Activated CD4-positive, alpha-beta T cell treated with anti-CD3 and anti-CD28 coated beads for 36 hours (primary cell): Measurements from ENCODE around the gene FAM107B. TPM values are rescaled to one million over a fixed set of nuclear protein-coding genes. Genes with fewer than 3 reads are reported as not detected.
A peak's percentile ranks its signal among the peaks of the same experiment; 100 is the strongest.

ENCODE experiments used
- ATAC-seq: fragments of 200-7000 bp; cut with Tn5 transposase; one replicate; pipeline ENCODE4 v1.10.0; 2021; ENCODE audit warnings: mild to moderate bottlenecking, moderate library complexity
- CTCF ChIA-PET: fragments of 350-600 bp; sonication (Branson Sonifier 250); formaldehyde crosslinking; loops from one replicate; lab custom pipeline; 2021; ENCODE audit warnings: antibody characterized with exemption; lab: Charles Lee
- POLR2A ChIA-PET: fragments of 350-600 bp; sonication (Branson Sonifier 250); formaldehyde crosslinking; loops from one replicate; lab custom pipeline; 2021; ENCODE audit warnings: antibody characterized with exemption, inconsistent platforms; lab: Charles Lee
- DNase-seq: peaks from one replicate; pipeline ENCODE4 v3.0.0-alpha.2; 2020
- H3K27ac Mint-ChIP-seq: one replicate; pipeline ENCODE4 v1.8.0; 2021; ENCODE audit warnings: mixed read lengths
- H3K27me3 Mint-ChIP-seq: one replicate; pipeline ENCODE4 v1.8.0; 2021; ENCODE audit warnings: mixed read lengths
- H3K36me3 Mint-ChIP-seq: one replicate; pipeline ENCODE4 v1.8.0; 2021; ENCODE audit warnings: low read depth, mixed read lengths
- H3K4me1 Mint-ChIP-seq: one replicate; pipeline ENCODE4 v1.8.0; 2021; ENCODE audit warnings: mixed read lengths
- H3K4me3 Mint-ChIP-seq: one replicate; pipeline ENCODE4 v1.8.0; 2021; ENCODE audit warnings: mild to moderate bottlenecking, moderate library complexity, mixed read lengths
- H3K9me3 Mint-ChIP-seq: one replicate; pipeline ENCODE4 v1.8.0; 2021; ENCODE audit warnings: low read depth, mixed read lengths
- intact Hi-C, 2 experiments: fragments of 100-400 bp; cut with DNase I in 1 of 2; cut with micrococcal nuclease in 1 of 2; formaldehyde crosslinking; loops; one replicate each; pipeline versions ENCODE4 v1.14.2 to v1.15.1; 2022 to 2024; cut with DNase I, micrococcal nuclease
- total RNA-seq, 2 experiments: library from RNA; stranded (reverse); gene quantifications; one replicate each; pipeline ENCODE4 v1.2.3, GENCODE V29; 2021

FAM107B gene
- total RNA-seq, 2 experiments from 2014 or later: 126 to 148 TPM

- H3K9me3 Mint-ChIP-seq: no peaks in the 10 kb centered on the region
- POLR2A ChIA-PET: no interaction called here
- ATAC-seq (no peak), DNase-seq (no peak)
- no peak overlapping the region for H3K4me3 Mint-ChIP-seq
- H3K27ac Mint-ChIP-seq: no peak overlapping the region
- CTCF ChIA-PET: interaction anchor here (1.2 to 2.1 kb wide), 3 partner anchors 9 to 36 kb away, joined by 3 to 9 read pairs (median 4); no protein-coding TSS in a partner anchor
- H3K4me1 Mint-ChIP-seq: peaks cover 14% of the 10 kb centered on the region
- intact Hi-C loops: no loop called here
- H3K36me3 Mint-ChIP-seq: no peaks in the 10 kb centered on the region
- no peaks in the 10 kb centered on the region for H3K27me3 Mint-ChIP-seq
Observed at GRCh38 chr10:14500172-14500765, 274.4 kb downstream of the FAM107B start.

- H3K36me3 Mint-ChIP-seq: no peaks in the 10 kb centered on the region
- no peak for ATAC-seq
- POLR2A ChIA-PET: no interaction called here
- DNase-seq: no peak
- no peak overlapping the region for H3K4me3 Mint-ChIP-seq
- CTCF ChIA-PET: interaction anchor here (0.6 to 4.9 kb wide), 7 partner anchors 25 to 403 kb away, joined by 3 to 26 read pairs (median 3); no protein-coding TSS in a partner anchor
- peaks cover 14% of the 10 kb centered on the region for H3K4me1 Mint-ChIP-seq
- H3K9me3 Mint-ChIP-seq: no peaks in the 10 kb centered on the region
- H3K27me3 Mint-ChIP-seq: no peaks in the 10 kb centered on the region
- intact Hi-C loops: loop anchor here (1.0 to 10.0 kb wide), 9 partner anchors 43 to 598 kb away; partner anchors contain the start of genes CDNF (in 2 of the 2), HSPA14 (in 2 of the 2), MSANTD7 (in 2 of the 2) and DCLRE1C (in 1 of the 2)
- no peak overlapping the region for H3K27ac Mint-ChIP-seq
Observed at GRCh38 chr10:14499601-14499904, 275.1 kb downstream of the FAM107B start.

GRCh38 chr10:14498326-14498725 lies 276.4 kb downstream of the FAM107B start:
- DNase-seq: no peak
- intact Hi-C loops: loop anchor here (2.0 to 10.0 kb wide), 5 partner anchors 44 to 599 kb away; partner anchors contain the start of genes CDNF (in 1 of the 2), DCLRE1C (in 1 of the 2), HSPA14 (in 1 of the 2) and MEIG1 (in 1 of the 2)
- Mint-ChIP-seq H3K27ac (no peak overlapping the region), H3K4me1 (peaks cover 11% of the 10 kb centered on the region), H3K4me3 (no peak overlapping the region), H3K36me3 (no peaks in the 10 kb centered on the region), H3K27me3 (no peaks in the 10 kb centered on the region), H3K9me3 (no peaks in the 10 kb centered on the region)
- CTCF ChIA-PET: interaction anchor here (0.5 to 4.9 kb wide), 11 partner anchors 26 to 339 kb away, joined by 3 to 26 read pairs (median 3); partner anchors contain the start of gene CDNF
- POLR2A ChIA-PET: no interaction called here
- ATAC-seq: no peak

GRCh38 chr10:14491811-14492210 lies 282.9 kb downstream of the FAM107B start:
- no peak overlapping the region for H3K4me3 Mint-ChIP-seq
- no peaks in the 10 kb centered on the region for H3K36me3 Mint-ChIP-seq
- H3K4me1 Mint-ChIP-seq: peaks cover 2% of the 10 kb centered on the region
- intact Hi-C loops: loop anchor here in 1 of 2 experiments (10.0 kb wide), 1 partner anchor 463 kb away; the partner anchor contains the start of genes DCLRE1C and MEIG1
- H3K27ac Mint-ChIP-seq: peak overlapping the region; percentile 13
- CTCF ChIA-PET: interaction anchor here (1.0 kb wide), 1 partner anchor 76 kb away, joined by 3 read pairs; no protein-coding TSS in a partner anchor
- H3K27me3 Mint-ChIP-seq: peaks cover 2% of the 10 kb centered on the region
- H3K9me3 Mint-ChIP-seq: no peaks in the 10 kb centered on the region
- no peak for ATAC-seq
- DNase-seq: no peak
- POLR2A ChIA-PET: no interaction called here

GRCh38 chr10:14489522-14490177 lies 285.0 kb downstream of the FAM107B start:
- no peak overlapping the region for H3K4me3 Mint-ChIP-seq
- ATAC-seq: no peak
- H3K27ac Mint-ChIP-seq: no peak overlapping the region
- CTCF ChIA-PET: interaction anchor here (0.7 to 1.1 kb wide), 2 partner anchors 214 to 333 kb away, joined by 3 read pairs; no protein-coding TSS in a partner anchor
- intact Hi-C loops: loop anchor here in 1 of 2 experiments (10.0 kb wide), 1 partner anchor 465 kb away; the partner anchor contains the start of genes DCLRE1C and MEIG1
- no peaks in the 10 kb centered on the region for H3K36me3 Mint-ChIP-seq
- no peaks in the 10 kb centered on the region for H3K9me3 Mint-ChIP-seq
- no peak for DNase-seq
- POLR2A ChIA-PET: no interaction called here
- H3K27me3 Mint-ChIP-seq: peaks cover 11% of the 10 kb centered on the region
- H3K4me1 Mint-ChIP-seq: peaks cover 2% of the 10 kb centered on the region

- peaks cover 19% of the 10 kb centered on the region for H3K27me3 Mint-ChIP-seq
- no peaks in the 10 kb centered on the region for H3K36me3 Mint-ChIP-seq
- ATAC-seq (no peak), DNase-seq (no peak)
- peaks cover 2% of the 10 kb centered on the region for H3K9me3 Mint-ChIP-seq
- intact Hi-C loops: no loop called here
- no peak overlapping the region for H3K27ac Mint-ChIP-seq
- H3K4me1 Mint-ChIP-seq: peaks cover 2% of the 10 kb centered on the region
- POLR2A ChIA-PET: no interaction called here
- H3K4me3 Mint-ChIP-seq: no peak overlapping the region
- CTCF ChIA-PET: interaction anchor here (0.6 to 1.3 kb wide), 4 partner anchors 8 to 318 kb away, joined by 3 read pairs; no protein-coding TSS in a partner anchor
Observed at GRCh38 chr10:14487488-14487883, 287.2 kb downstream of the FAM107B start.

GRCh38 chr10:14486777-14487487 lies 287.8 kb downstream of the FAM107B start:
- H3K9me3 Mint-ChIP-seq: peaks cover 2% of the 10 kb centered on the region
- no peak overlapping the region for H3K27ac Mint-ChIP-seq
- DNase-seq (no peak), ATAC-seq (no peak)
- peaks cover 2% of the 10 kb centered on the region for H3K4me1 Mint-ChIP-seq
- intact Hi-C loops: no loop called here
- peaks cover 19% of the 10 kb centered on the region for H3K27me3 Mint-ChIP-seq
- POLR2A ChIA-PET: no interaction called here
- H3K4me3 Mint-ChIP-seq: no peak overlapping the region
- CTCF ChIA-PET: interaction anchor here (0.6 to 1.3 kb wide), 3 partner anchors 8 to 229 kb away, joined by 3 read pairs; no protein-coding TSS in a partner anchor
- no peaks in the 10 kb centered on the region for H3K36me3 Mint-ChIP-seq

GRCh38 chr10:14485986-14486385 lies 288.7 kb downstream of the FAM107B start:
- ATAC-seq (no peak), DNase-seq (no peak)
- intact Hi-C loops: no loop called here
- Mint-ChIP-seq H3K36me3 (no peaks in the 10 kb centered on the region), H3K4me3 (no peak overlapping the region), H3K27me3 (peaks cover 19% of the 10 kb centered on the region), H3K9me3 (peaks cover 2% of the 10 kb centered on the region), H3K4me1 (no peaks in the 10 kb centered on the region), H3K27ac (no peak overlapping the region)
- ChIA-PET POLR2A (no interaction called here), CTCF (interaction anchor here (1.6 kb wide), 1 partner anchor 9 kb away, joined by 4 read pairs; no protein-coding TSS in a partner anchor)

GRCh38 chr10:14483417-14483816 lies 291.3 kb downstream of the FAM107B start:
- Mint-ChIP-seq H3K36me3 (no peaks in the 10 kb centered on the region), H3K27ac (no peak overlapping the region), H3K27me3 (peaks cover 17% of the 10 kb centered on the region), H3K4me1 (no peaks in the 10 kb centered on the region), H3K4me3 (no peak overlapping the region), H3K9me3 (peaks cover 2% of the 10 kb centered on the region)
- intact Hi-C loops: no loop called here
- DNase-seq: no peak
- ChIA-PET CTCF (interaction anchor here (1.7 kb wide), 1 partner anchor 283 kb away, joined by 3 read pairs; no protein-coding TSS in a partner anchor), POLR2A (no interaction called here)
- no peak for ATAC-seq

GRCh38 chr10:14481752-14482151 lies 292.9 kb downstream of the FAM107B start:
- Mint-ChIP-seq H3K27me3 (peaks cover 17% of the 10 kb centered on the region), H3K4me1 (no peaks in the 10 kb centered on the region), H3K4me3 (no peak overlapping the region), H3K36me3 (no peaks in the 10 kb centered on the region), H3K27ac (no peak overlapping the region), H3K9me3 (peaks cover 2% of the 10 kb centered on the region)
- CTCF ChIA-PET: interaction anchor here (0.6 to 1.7 kb wide), 6 partner anchors 149 to 356 kb away, joined by 3 to 5 read pairs (median 4); partner anchors contain the start of genes CDNF, HSPA14 and MSANTD7
- intact Hi-C loops: no loop called here
- no peak for ATAC-seq
- POLR2A ChIA-PET: no interaction called here
- DNase-seq: no peak

- DNase-seq (no peak), ATAC-seq (no peak)
- Mint-ChIP-seq H3K4me1 (no peaks in the 10 kb centered on the region), H3K4me3 (no peak overlapping the region), H3K9me3 (peaks cover 2% of the 10 kb centered on the region), H3K36me3 (no peaks in the 10 kb centered on the region), H3K27me3 (peaks cover 20% of the 10 kb centered on the region), H3K27ac (no peak overlapping the region)
- intact Hi-C loops: no loop called here
- POLR2A ChIA-PET: no interaction called here
- CTCF ChIA-PET: interaction anchor here (1.1 to 1.7 kb wide), 4 partner anchors 282 to 357 kb away, joined by 3 to 5 read pairs (median 4); partner anchors contain the start of genes CDNF, HSPA14 and MSANTD7
Observed at GRCh38 chr10:14481014-14481413, 293.7 kb downstream of the FAM107B start.
